ENCODE results near the gene RNF150. TPM values are rescaled to one million over a fixed set of nuclear protein-coding genes. Genes with fewer than 3 reads are reported as not detected.

Gene RNF150
- total and polyA plus RNA-seq, 2 of the 4 experiments (the other 2 are of a cell fraction): 6.2 to 18.1 TPM

DNA sequence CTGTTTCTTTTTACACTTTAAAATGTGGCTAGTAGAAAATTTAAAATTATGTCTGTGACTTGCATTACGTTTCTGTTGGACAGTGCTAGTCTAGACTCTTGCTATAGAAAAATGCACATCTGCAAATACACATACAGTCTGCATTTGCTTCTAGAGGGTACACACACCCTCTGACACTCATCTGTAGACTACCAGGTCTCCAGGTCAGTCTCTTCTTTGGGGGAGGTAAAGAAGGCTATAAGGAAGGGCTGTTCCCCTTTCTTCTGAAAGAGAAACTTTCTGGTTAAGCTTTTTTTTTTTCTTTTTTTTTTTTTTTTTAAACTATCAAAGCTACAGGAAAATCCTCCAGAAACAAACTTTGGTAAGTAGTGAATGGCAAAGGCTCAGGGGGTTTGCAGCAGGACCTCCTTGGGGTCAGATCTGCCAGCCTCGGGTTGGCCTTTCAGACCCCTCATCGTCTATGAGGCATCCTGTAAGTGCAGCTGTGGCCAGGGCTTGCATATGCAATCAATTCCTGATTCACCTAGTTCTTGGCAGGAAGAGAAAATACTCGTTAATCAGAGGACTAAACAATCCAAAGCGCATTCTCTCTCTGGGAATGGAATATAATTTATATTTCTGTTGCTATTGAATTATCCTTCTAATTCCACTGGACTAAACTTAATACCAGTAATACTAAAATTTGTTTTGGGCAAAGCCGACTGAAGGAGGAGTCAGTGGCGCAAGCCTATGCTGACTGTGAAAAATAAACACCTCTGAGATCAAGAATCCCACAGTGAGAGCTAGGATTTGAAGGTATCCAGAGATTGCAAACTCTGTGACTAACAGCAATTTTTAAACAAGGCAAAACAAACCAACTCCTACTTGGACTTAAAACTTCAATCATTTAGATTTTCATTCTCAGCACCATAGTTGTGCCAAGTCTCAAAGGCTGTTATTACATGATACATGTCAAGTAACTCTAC lies 267.7 kb downstream of the RNF150 start:
- Histone ChIP-seq H3K9ac (ENCODE audit: low read depth, low read length) (no peak overlapping the region), H3K4ac (ENCODE audit: low read depth, low read length) (no peak overlapping the region), H3K4me3 (ENCODE audit: insufficient read depth, low read depth, low read length) (no peak overlapping the region), H4K20me1 (ENCODE audit: insufficient read depth, low read length) (no peaks in the 10 kb centered on the region), H2BK120ac (ENCODE audit: low read depth, low read length) (no peak overlapping the region), H2AFZ (replicated peaks; ENCODE audit: low read length, poor library complexity) (no peak overlapping the region), H3K18ac (ENCODE audit: low read depth, low read length) (no peak overlapping the region), H2BK5ac (ENCODE audit: low read depth, low read length, poor library complexity, severe bottlenecking) (no peak overlapping the region), H3K4me2 (ENCODE audit: low read depth, low read length) (no peak overlapping the region), H2AK9ac (replicated peaks; ENCODE audit: low read depth, low read length, poor library complexity) (no peak overlapping the region), H3K9me1 (ENCODE audit: insufficient read depth, low read length) (no peaks in the 10 kb centered on the region), H4K8ac (ENCODE audit: low read depth in 2 of 2, low read length in 2 of 2) (no peak overlapping the region), H2BK15ac (ENCODE audit: low read depth, low read length) (no peak overlapping the region), H3K36me3 (ENCODE audit: control insufficient read depth, insufficient read depth, low read length) (no peaks in the 10 kb centered on the region), H3K9me3 (ENCODE audit: control insufficient read depth, insufficient read depth, low read length) (no peaks in the 10 kb centered on the region), H4K5ac (ENCODE audit: low read depth, low read length) (no peak overlapping the region), H3K79me1 (ENCODE audit: low read depth in 1 of 2, low read length in 2 of 2) (no peaks in the 10 kb centered on the region), H3K23ac (ENCODE audit: low read depth, low read length) (no peak overlapping the region), H2AK5ac (ENCODE audit: low read depth, low read length) (no peak overlapping the region), H3K27me3 (ENCODE audit: control insufficient read depth, insufficient read depth, low read length) (no peaks in the 10 kb centered on the region; the same call in 1 of the 2 replicates), H3K27ac (ENCODE audit: insufficient read depth, low read length) (no peak overlapping the region), H2BK20ac (ENCODE audit: low read depth, low read length) (no peak overlapping the region), H4K91ac (ENCODE audit: insufficient read depth, low read depth, low read length) (no peak overlapping the region), H3K56ac (ENCODE audit: extremely low read depth, insufficient read depth, low read length) (no peak overlapping the region), H3K14ac (replicated peaks; ENCODE audit: low read depth, low read length) (no peak overlapping the region), H3K4me1 (ENCODE audit: control insufficient read depth, insufficient read depth, low read length) (no peaks in the 10 kb centered on the region)
- in situ Hi-C loops (cut with MboI; ENCODE audit: low sequenced_read_pairs): loop anchor here (10.0 to 25.0 kb wide), 2 partner anchors 129 to 853 kb away; no protein-coding TSS in a partner anchor
- ChIA-PET POLR2A (ENCODE audit: unreplicated experiment) (no interaction called here), CTCF (interaction anchor here (0.6 to 1.2 kb wide), 6 partner anchors 19 to 604 kb away, joined by 3 to 6 read pairs (median 4); partner anchors contain the start of gene RNF150)
- intact Hi-C loops (cut with micrococcal nuclease): loop anchor here (1.0 kb wide), 1 partner anchor 181 kb away; no protein-coding TSS in a partner anchor
- dilution Hi-C loops (cut with HindIII; ENCODE audit: low sequenced_read_pairs, unreplicated experiment): no loop called here
- whole genome bisulfite sequencing, 2 experiments (ENCODE audit: extremely low coverage in 2 of 2, insufficient read length in 1 of 2): no CpG with 5 or more reads among the region's 7 CpGs
- BruUV-seq (replicated peaks): no TSS peak
- peak; percentile 13 for DNase-seq
- TF ChIP-seq CHD1 (IDR thresholded peaks at IDR 0.05; ENCODE audit: low read depth, low read length): no peak
- TF ChIP-seq, protein P1, sequence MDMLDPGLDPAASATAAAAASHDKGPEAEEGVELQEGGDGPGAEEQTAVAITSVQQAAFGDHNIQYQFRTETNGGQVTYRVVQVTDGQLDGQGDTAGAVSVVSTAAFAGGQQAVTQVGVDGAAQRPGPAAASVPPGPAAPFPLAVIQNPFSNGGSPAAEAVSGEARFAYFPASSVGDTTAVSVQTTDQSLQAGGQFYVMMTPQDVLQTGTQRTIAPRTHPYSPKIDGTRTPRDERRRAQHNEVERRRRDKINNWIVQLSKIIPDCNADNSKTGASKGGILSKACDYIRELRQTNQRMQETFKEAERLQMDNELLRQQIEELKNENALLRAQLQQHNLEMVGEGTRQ (IDR thresholded peaks at IDR 0.05; ENCODE audit: low read depth, low read length): no peak
- TF ChIP-seq RAD21 (IDR thresholded peaks at IDR 0.05; ENCODE audit: low read length): no peak
- TF ChIP-seq FOS (IDR thresholded peaks at IDR 0.05; ENCODE audit: low read depth, low read length): no peak
- TF ChIP-seq POLR2A (IDR thresholded peaks at IDR 0.05; ENCODE audit: low read depth, low read length): no peak
- no peak for TF ChIP-seq RCOR1 (IDR thresholded peaks at IDR 0.05; ENCODE audit: insufficient replicate concordance, low read length)
- no peak for TF ChIP-seq MXI1 (IDR thresholded peaks at IDR 0.05; ENCODE audit: borderline replicate concordance, low read depth, low read length)
- TF ChIP-seq, protein P2, sequence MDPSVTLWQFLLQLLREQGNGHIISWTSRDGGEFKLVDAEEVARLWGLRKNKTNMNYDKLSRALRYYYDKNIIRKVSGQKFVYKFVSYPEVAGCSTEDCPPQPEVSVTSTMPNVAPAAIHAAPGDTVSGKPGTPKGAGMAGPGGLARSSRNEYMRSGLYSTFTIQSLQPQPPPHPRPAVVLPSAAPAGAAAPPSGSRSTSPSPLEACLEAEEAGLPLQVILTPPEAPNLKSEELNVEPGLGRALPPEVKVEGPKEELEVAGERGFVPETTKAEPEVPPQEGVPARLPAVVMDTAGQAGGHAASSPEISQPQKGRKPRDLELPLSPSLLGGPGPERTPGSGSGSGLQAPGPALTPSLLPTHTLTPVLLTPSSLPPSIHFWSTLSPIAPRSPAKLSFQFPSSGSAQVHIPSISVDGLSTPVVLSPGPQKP (IDR thresholded peaks at IDR 0.05; ENCODE audit: borderline replicate concordance, low read depth, low read length): no peak
- no peak for TF ChIP-seq RFX5 (IDR thresholded peaks at IDR 0.05; ENCODE audit: low read depth, low read length)
- peak; percentile 21; the same call in 1 of the 2 replicates for ATAC-seq (ENCODE audit: low read depth)
